Measurements from ENCODE around the gene C16orf86.

C16orf86 gene, protein sequence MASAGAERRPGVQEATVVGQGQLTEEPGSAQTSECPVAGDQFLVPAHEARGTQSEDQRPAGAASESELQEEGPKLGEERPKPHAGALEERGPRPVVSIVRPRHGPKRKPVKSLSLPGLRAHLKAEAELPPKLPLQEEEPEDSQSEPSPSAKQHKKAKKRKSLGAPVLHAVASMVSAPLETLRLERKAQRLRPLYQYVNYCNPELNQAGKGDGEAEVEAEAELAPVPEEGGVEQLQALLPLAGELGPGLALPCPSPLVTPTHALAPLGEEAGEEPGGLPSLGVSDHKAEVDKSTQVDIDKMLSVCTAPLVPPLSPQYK

DNA sequence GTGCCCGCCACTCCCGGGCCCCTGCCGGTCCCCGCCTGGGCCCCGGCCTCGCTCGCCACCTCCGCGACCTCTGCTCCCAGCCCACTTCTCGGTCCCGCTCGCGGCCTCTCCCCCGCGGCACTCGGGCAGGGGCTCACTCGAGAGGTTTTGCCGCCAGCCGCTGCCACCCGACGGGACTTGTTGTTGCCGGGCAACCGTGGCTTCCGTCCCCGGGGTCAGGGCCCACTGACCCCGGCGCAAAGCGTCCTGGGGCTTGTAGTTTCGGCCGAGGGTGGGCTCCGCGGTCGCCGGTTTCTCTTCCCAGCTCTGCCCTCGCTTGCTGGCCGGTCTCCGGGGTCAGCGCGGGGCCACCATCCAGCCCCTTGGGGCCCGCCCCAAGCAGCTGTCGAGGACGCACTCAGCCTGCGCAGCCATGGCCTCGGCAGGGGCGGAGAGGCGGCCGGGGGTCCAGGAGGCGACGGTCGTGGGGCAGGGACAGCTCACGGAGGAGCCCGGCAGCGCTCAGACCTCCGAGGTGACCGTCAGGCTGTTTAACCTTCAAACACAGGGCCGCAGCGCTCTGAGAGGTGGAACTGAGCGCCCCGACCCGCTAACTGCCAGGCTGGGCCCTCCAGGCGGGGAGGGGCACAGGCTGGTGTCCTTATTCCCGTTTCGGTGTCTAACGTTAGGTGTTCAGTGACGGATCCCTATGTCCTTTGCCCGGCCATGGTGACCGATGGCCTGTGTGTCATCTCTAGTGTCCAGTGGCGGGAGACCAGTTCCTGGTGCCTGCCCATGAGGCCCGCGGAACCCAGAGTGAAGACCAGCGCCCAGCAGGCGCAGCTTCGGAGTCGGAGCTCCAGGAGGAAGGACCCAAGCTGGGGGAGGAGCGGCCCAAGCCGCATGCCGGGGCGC, at the start of gene C16orf86, which contains the start of gene ENKD1:
TSS of gene C16orf86 (plus strand) at position 256 of the 894 bp plus-strand sequence. CDS start at position 413, 157 bp downstream.
TSS of gene ENKD1 (minus strand) at position 192 of the 894 bp plus-strand sequence. CDS start 308 bp downstream, outside the sequence.
- peak; percentile 87 for DNase-seq

DNA sequence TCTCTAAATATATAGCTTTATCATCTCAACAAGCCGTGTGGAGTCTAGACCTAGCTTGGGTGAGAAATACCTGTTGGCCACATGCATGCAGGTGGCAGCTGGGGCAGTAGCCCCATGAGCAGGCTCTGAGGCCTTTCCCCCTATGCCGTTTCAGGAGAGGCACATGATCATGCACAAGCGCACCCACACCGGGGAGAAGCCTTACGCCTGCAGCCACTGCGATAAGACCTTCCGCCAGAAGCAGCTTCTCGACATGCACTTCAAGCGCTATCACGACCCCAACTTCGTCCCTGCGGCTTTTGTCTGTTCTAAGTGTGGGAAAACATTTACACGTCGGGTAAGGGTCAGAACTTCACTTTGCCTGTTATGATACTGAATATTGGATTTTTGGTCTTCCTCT, 38.4 kb upstream of the C16orf86 start:
- DNase-seq: no peak

DNA sequence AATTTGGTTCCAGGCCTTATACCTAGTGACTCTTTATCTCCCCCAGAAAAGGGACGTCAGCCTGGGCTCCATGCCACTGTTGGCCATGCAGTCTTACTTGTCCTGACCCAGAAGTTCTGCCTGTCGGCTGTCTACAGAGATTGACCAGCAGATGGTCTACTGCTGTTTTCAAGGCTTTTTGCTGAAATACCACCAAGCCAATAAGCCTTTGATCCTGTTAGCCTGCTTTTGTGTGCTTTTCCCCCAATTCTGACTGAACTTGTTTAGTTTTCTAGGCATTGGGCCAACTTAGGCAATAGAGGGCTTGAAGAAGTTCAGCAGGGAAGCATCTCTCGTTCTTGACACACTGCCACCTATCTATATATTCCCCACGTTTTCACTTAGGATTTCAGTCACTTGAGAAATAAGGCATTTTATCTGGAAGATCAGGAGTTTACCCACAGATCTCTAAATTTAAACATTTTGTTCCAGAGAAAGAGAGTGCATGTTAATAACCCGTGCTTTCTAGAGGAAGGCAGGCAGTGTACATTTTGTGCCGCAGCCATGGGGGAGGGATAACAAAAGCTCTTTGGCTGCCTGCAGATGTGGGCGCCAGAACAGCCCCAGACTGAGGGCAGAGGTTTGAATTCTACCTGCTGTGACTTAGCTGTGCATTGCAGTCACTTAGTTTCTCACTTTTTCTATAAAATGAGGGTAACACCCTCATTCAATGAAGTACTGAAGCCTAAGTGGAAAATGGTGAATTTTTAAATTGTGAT, 34.0 kb upstream of the C16orf86 start:
- no peak for DNase-seq

DNA sequence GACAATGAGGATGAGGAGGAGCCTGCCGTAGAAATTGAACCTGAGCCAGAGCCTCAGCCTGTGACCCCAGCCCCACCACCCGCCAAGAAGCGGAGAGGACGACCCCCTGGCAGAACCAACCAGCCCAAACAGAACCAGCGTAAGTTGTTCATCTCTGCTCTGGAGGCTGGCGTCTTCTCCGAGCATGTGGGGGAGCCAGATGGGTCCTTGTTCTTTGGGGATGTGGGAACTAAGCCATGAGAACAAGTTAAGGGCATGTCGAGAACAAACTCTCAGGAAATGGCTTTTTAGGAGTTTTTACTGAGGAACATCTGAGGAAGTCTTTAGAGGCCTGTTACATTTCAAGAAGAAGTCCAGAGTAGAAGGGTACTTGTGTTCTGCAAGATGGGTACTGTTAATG, 29.9 kb upstream of the C16orf86 start:
- no peak for DNase-seq

DNA sequence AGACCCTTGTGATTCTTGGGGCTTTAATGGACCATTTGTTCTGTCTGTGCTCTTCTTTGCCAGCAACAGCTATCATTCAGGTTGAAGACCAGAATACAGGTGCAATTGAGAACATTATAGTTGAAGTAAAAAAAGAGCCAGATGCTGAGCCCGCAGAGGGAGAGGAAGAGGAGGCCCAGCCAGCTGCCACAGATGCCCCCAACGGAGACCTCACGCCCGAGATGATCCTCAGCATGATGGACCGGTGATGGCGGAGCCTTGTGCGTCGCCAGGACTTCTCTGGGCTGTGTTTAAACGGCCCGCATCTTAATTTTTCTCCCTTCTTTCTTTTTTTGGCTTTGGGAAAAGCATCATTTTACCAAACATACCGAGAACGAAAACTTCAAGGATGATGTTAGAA, 29.0 kb upstream of the C16orf86 start:
- no peak for DNase-seq

DNA sequence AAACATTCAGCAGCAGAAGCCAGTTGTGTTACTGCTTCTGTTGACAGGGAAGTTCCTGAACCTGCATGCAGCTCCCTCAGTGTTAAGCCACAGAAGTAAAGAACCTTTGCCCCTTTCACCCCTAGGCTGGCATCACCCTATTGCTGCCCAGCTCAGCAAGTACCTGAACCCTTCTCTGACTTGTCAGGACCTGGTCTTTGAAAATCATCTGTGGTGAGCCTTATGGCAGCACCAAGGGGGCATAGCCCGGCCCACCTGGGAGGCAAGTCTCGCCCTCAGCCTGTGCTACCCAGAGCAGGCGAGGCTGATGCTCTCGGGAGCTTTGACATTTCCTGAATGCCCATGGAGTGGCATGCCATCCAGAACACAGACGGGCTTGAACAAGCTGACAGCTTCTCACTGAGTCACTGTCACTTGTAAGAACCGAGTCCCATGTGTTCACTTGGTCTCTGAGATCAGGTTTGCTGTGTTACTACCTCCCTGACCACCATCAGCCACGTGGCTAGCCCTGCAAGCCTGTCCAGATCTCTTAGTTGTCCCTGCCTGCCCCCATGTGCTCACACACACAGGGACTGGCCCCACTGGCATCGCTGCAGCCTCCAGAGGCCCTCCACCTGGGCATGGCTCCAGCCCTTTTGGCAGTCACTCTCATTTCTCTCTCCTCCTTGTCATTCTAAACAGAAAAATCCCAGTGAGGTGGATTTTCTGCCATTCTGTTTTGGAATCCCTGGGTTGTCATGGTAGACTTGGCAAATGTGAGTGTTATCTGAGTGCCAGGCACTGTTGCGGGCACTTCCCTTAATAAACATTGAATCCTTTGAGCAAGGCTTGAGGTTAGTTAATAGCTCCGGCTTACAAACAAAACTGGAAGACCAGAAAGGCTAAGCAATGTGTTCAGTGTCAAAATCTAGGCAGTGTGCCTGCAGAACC, 24.6 kb upstream of the C16orf86 start:
- no peak for DNase-seq

DNA sequence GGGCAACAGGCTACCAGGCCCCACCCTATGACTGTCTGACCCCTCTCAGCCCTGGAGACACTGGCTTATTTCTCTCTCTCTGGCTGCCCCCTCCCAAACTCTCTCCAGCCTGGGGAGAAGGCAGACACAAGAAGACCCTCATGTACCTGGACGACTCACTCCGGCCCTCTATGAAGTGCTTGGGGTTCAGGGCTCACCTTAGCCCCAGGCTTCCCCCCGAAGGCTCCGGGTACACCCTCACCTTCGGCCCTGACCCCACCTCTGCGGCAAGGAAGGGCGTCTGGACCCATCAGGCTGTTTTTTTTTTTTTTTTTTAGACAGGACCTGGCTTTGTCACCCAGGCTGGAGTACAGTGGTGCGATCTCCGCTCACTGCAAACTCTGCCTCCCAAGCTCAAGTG, 22.6 kb upstream of the C16orf86 start:
- no peak for DNase-seq

DNA sequence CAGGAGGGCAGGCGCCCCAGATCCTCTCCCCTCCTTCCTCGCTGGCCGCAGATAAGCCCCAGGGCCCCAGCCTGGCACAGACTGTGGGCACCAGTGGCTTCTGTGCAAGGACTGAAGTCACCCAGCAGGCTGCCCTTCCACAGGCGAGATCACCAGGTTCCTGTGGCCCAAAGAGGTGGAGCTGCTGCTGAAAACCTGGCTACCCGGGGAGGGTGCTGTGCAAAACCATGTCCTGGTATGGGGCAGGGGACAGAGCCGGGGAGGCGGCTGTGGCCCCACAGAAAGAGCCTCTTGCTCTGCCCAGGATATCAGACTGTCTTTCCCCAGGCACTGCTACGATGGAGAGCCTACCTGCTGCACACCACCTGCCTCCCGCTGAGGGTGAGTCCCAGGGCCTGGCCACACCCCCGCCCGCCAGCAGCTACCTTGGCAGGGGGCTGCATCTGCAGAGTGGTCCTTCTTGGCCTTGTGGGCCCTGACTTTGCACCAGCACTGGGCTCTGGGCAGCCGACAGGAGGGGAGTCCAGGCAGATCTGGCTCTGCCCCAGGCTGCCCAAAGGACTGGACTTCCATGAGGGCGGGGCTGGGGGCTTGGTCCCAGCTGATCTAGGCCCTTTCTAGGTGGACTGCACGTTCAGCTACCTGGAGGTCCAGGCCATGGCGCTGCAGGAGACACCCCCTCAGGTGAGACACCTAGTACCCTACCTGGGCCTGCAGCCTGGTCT, 21.1 kb upstream of the C16orf86 start:
- DNase-seq: no peak

DNA sequence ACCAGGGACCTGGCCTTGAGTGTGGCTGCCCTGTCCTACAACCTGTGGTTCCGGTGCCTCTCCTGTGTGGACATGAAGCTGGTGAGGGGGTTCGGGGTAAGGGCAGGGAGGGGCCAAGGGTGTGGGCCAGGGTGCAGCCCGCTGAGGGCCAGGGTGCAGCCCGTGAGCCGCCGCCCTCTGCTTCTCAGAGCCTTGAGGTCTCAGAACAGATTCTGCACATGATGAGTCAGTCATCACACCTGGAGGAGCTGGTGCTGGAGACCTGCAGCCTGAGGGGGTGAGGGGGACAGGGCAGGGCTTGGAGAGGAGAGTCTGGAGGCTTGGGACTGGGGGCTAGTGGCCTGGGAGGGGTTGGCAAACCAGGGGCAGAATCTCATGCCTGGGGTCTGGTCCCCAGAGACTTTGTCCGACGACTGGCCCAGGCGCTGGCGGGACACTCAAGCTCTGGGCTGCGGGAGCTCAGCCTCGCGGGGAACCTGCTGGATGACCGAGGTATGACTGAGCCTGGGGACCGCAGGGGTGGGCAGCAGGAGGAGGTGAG, 19.4 kb upstream of the C16orf86 start:
- DNase-seq: no peak

DNA sequence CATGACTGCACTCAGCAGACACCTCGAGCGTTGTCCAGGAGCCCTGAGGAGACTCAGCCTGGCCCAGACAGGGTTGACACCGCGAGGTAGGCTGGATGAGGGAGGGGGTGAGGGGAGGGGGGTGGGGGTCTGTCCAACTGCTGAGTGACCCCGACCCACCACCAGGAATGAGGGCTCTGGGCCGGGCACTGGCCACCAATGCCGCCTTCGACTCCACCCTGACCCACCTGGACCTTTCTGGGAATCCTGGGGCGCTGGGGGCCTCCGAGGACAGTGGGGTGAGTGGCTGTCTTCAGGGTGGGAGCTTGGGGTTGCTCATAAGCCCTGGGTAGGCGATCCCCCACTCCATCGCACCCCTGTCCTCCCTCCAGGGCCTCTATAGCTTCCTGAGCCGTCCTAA, 18.9 kb upstream of the C16orf86 start:
- no peak for DNase-seq

DNA sequence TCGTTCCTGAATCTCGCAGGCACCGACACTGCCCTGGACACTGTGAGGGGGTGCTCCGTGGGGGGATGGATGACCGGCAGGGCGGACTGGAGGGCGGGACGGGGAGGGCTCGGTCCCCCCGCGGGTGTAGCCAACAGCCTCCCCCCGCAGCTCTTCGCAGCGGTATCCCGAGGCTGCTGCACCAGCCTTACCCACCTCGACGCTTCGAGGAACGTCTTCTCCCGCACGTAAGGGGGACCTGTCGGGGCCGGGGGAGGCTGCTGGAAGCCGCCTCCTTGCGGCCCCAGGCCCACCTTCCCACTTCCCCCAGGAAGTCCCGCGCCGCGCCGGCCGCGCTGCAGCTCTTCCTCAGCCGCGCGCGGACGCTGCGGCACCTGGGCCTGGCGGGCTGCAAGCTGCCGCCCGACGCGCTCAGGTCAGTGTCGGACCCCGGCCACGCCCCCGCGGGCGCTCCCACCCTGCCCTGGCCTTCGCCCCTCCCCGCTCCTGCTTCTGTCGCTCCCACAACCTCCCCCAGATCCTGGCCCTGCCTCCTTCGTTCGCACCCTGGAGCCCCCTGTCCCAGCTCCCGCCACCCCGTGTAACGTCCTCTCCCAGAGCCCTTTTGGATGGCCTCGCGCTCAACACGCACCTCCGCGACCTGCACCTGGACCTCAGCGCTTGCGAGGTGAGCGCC, 18.4 kb upstream of the C16orf86 start:
- DNase-seq: no peak

DNA sequence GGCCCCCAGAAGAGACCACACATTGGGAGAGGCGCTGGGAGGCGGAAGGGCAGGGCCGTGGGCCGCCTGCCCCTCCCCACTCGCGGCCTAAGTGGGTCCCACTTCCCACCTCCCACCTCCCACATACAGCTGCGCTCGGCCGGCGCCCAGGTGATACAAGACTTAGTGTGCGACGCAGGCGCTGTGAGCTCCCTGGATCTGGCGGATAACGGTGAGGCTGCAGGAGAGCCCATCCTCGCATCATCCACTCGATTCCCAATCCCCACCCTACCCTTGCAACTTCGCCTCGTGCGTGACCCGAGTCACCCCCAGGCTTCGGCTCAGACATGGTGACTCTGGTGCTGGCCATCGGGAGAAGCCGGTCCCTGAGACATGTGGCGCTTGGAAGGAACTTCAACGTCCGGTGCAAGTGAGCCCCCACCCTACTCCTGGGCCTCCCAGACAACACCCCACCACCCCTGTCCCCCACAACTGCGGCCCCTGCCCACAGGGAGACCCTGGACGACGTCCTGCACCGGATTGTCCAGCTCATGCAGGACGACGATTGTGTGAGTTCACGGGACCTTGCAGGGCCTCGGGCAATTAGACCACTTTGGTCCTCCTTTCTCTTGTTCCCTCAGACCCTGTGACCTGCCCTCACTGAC, 17.7 kb upstream of the C16orf86 start:
- no peak for DNase-seq

DNA sequence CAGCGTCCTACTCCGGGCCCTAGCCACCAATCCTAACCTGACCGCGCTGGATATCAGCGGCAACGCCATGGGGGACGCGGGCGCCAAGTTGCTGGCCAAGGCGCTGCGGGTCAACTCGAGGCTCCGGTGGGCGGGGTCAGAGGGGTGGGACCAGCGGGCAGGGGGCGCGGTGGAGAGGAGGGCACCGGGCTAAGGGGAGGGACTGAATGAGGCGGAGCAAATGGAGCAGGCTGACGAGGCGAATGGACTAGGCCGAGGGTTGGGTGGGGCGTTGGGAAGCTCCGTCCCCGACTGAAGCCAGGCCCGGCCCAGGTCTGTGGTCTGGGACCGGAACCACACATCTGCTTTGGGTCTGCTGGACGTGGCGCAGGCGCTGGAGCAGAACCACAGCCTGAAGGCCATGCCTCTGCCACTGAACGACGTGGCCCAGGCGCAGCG, 17.1 kb upstream of the C16orf86 start:
- DNase-seq: no peak

DNA sequence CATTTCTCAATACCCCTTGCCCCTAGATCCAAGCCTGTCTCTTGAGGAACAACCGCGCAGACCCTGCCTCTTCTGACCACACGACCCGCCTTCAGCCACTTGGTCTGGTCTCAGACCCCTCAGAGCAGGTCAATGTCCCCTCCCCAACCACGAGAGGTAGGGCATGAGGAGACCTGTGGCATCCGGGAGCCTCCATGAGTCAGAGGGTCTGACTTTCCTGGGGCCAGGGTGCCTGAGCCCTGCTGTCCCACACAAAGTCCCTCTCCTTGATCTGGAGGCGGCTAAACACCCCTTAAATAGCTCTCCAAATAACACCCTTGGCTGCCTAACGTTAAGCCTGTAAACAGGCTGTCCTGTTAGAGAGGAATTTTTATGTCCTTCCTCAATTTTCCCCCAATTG, 16.6 kb upstream of the C16orf86 start:
- DNase-seq: no peak

DNA sequence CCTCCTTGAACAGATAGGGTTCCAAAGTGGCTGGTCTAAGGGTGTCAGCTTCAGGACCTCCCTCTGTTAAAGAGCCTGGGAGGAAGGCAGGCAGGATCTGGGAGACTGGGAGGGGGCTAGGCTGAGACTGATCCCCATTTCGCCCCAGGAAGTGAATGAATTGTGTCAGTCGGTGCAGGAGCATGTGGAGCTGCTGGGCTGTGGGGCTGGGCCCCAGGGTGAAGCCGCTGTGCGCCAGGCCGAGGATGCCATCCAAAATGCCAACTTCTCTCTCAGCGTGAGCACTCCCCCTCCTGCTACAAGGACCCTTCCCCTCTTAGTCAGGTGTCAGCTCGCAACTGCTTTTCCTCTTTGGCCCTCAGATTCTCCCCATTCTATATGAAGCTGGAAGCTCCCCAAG, 15.6 kb upstream of the C16orf86 start:
- no peak for DNase-seq

DNA sequence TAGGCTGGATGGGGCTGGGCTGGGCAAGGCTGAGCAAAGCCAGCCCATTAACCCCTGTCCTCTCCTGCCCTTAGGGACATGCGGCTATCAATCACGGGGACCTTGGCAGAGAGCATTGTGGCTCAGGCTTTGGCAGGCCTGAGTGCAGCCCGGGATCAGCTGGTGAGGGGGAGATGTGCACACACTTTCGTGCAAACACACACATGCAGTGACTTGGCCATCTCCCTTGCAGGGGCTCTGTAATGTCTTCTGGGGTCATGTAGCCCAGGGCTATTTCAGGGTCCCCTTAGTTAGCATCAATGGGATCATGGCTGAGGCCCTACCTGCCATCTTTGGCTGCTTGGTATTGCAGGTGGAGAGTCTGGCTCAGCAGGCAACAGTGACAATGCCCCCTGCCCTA, 14.8 kb upstream of the C16orf86 start:
- peak; percentile 20 for DNase-seq

DNA sequence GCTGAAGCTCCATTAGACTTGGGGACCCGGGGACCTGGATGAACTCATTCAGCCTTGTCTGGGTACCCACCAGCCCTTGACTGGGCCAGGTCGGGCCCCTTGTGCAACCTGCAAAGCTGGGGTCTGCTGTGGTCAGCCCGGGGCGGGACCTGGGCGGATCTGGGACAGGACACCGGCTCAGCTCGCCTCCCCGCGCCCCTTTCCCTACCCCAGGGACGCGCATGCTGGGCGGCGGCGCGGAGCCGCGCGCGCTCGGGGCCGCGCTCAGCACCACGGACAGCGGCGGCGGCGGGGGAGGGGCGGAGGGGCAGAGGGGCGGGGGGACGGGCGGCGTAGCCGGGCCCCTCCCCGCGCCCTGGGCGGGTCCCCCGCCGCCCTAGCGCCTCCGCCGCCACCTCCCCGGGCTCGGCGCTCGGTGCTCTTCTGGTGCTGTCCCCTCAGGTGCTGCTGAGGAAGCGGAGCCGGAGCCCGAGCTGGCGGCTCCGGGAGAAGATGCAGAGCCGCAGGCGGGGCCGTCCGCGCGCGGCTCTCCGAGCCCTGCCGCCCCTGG, 14.0 kb upstream of the C16orf86 start:
- DNase-seq: peak; percentile 44

DNA sequence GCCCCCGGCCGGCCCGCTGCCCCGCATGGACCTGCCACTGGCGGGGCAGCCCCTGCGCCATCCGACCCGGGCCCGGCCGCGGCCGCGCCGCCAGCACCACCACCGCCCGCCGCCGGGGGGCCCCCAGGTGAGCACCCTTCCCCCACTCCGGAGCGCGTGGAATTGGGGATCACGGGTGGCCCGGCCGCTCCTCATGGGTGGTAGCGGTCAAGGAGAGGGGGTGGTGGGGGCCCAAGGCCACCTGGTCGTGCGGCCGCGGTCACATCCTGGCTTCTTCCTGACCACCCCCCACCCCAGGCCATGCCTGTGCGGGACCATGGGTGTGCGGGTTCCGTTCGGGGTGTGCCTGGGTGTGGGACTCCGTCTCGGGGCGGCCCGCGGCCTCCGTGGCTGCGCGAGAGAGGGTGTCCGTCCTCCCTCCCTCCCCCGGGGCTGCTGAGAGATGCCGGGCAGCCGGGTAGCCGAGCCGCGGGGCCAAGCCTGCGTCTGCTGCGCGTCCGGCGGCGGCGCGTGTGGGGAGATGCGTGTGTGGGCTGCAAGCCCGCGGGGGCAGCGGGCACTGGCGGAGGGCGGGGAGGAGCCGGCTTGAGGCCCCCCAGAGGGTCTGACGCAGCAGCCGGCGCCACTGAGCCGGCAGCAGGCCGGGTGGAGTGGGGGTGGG, 13.4 kb upstream of the C16orf86 start:
- peak; percentile 52 for DNase-seq
